Lower leg skin (tissue), 3 donors: ENCODE results near the gene STIL.

Experiments used
- POLR2A ChIP-seq, 2 donors: fragments of 450-650 bp; IDR thresholded peaks; one replicate each; pipeline ENCODE4 v1.6.1; 2016 to 2017; ENCODE audit warnings: antibody characterized with exemption in 2 of 2, mild to moderate bottlenecking in 1 of 2, moderate library complexity in 1 of 2
- TF ChIP-seq, protein P1 (sequence below), 3 donors: fragments of 450-650 bp; IDR thresholded peaks; one replicate each; pipeline ENCODE4 v1.5.1; 2016; ENCODE audit warnings: antibody characterized with exemption in 3 of 3, mild to moderate bottlenecking in 3 of 3, moderate library complexity in 2 of 3

DNA sequence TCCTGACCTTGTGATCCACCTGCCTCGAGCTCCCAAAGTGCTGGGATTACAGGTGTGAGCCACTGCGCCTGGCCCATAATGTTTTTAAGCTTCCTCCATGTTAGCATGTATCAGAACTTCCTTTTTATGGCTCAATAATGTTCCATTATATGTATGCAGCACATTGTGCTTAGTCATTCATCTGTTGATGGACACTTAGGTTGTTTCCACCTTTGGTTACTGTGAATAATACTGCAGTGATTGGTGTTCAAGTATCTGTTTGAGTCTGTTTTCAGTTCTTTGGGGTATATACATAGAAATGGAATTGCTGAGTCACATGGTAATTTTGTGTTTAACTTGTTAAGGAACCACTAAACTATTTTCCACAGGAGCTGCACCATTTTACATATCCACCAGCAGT, 37.4 kb upstream of the STIL start:
- TF ChIP-seq, protein P1, sequence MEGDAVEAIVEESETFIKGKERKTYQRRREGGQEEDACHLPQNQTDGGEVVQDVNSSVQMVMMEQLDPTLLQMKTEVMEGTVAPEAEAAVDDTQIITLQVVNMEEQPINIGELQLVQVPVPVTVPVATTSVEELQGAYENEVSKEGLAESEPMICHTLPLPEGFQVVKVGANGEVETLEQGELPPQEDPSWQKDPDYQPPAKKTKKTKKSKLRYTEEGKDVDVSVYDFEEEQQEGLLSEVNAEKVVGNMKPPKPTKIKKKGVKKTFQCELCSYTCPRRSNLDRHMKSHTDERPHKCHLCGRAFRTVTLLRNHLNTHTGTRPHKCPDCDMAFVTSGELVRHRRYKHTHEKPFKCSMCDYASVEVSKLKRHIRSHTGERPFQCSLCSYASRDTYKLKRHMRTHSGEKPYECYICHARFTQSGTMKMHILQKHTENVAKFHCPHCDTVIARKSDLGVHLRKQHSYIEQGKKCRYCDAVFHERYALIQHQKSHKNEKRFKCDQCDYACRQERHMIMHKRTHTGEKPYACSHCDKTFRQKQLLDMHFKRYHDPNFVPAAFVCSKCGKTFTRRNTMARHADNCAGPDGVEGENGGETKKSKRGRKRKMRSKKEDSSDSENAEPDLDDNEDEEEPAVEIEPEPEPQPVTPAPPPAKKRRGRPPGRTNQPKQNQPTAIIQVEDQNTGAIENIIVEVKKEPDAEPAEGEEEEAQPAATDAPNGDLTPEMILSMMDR (IDR thresholded peaks at IDR 0.05), result no peak
- no peak for TF ChIP-seq POLR2A (IDR thresholded peaks at IDR 0.05)
